HG03060 (cell line): Measurements from ENCODE around the gene ARRDC4.

Source experiments
- ATAC-seq: cut with Tn5 transposase; IDR thresholded peaks from one replicate; pipeline ENCODE4 v1.9.1; 2021; ENCODE audit warnings: low read depth, moderate number of reproducible peaks; ENCODE audit not compliant: unreplicated experiment

The ARRDC4 gene

GRCh38 chr15:97995192-97995591 lies 34.7 kb downstream of the ARRDC4 start:
- no peak for ATAC-seq

DNA sequence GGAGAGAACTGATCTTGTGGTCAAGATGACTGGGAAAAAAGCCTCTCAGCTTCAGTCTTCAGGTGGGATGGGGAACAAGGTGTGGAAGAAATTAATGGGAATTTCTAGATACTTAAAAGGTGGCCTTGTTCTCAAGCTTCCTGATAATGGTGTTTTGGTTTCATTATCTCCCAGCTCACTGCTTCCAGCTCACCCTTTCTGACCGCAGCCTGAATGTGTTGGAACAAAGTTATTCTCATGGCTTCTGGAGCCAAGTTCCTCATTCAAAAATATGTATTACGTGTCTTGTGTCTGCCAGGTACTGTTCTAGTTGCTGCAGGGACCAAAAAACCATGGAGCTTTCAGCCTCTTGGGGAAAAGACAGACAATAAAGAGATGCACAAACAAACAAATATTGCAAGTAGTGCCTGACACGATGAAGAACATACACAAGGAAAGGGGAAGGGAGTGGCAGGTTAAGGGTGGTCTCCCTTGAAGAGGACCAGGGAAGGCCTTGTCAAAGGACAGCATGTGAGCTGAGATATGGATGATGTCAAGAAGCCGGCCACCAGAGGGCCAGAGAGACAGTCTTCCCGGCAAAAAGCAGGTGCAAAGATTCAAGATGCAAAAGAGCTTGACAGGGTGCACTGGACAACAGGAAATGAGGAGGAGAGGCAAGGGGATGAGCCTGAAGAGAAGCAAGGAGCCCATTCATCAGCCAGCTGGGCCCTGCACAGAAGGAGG lies 35.5 kb downstream of the ARRDC4 start:
- ATAC-seq = no peak

GRCh38 chr15:97998307-97999071 lies 38.0 kb downstream of the ARRDC4 start:
- no peak for ATAC-seq

DNA sequence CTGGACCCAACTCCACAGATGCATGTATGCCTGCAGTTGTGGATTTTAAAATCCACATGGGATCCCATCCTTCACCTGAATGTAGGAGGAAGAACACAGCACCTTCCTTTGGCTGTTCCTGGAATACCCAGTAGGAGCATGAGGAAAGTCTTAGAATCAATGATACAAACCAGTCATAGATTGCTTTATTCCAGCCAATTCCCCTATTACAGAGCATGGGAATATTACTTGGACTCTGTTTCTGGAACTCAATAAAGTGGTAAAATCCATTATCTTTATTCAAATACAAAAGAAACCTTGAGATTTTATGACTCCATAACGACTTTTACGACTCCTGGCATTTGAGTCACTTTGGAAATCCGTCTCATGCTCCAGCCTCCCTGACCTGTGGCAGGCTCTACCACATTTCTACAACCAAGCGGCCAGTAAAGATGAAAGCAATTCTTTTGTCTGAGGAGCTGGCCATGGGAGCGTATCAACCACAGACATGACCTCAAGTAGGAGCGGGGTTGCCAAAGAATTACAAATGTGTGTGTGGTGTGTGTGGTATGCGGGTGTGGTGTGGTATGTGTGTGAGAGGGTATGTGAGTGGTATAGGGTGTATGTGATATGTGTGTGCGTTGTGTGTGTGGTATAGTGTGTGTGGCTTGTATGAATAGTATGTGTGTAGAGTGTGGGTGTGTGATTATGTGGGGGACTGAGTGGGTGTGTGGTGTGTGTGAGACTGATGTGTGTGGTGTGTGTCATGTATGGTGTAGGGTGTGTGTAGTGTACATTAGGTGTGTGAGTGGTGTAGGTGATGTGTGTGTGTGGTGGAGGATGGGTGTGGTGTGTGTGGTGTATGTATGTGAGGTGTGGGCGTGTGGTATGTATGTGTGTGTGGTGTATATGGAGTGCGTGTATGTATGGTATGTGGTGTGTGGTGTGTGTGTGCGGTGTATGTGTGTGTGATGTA lies 40.0 kb downstream of the ARRDC4 start:
- no peak for ATAC-seq

DNA sequence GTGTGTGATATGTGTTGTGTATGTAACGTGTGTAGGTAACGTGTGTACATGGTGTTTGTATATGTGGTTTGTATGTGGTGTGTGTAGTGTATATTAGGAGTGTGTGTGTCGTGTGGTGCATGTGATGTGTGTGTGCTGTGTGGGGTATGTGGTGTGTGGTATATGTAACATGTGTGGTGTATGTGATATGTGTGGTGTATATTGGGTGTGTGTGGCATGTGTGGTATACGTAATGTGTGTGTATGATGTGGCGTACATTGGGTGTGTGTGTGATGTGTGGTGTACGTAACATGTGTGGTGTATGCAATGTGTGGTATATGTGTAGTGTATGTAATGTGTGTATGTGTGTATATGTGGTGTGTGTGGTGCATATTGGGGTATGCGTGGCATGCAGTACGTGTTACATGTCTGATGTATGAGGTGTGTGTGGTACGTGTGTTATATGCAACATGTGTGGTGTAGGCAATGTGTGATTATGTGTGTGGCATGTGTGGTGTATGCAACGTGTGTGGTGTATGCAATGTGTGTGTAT lies 41.2 kb downstream of the ARRDC4 start:
- no peak for ATAC-seq

DNA sequence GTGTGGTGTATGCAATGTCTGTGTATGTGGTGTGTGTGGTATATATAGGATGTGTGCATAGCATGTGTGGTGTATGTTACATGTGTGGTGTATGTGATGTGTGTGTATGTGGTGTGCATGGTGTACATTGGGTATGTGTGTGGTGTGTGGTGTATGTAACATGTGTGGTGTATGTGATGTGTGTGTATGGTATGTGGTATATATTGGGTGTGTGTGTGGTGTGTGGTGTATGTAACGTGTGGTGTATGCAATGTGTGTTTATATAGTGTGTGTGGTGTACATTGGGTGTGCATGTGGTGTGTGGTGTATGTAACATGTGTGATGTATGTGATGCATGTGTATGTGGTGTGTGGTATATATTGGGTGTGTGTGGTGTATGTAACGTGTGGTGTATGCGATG lies 41.9 kb downstream of the ARRDC4 start:
- ATAC-seq = no peak

DNA sequence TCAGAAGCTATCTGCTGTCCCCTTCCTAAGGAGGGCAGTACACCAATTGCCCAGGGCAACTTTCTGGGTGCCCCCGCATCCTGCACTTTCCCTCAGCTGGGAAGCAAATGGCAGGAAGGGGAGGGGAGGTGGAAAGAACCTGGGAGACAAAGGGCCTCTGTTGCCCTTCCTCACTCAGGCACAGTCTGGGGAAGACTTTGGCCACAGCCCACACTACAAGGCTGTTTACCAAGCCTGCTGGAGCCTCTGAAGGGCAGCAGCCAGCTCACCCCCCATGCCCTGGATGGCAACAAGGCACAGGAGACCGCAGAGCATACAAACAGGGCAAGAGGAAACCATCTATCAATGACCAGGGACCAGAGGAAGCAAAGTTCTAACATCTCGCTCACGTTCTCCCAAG lies 42.4 kb downstream of the ARRDC4 start:
- ATAC-seq = no peak

- ATAC-seq = no peak
Observed at GRCh38 chr15:98003518-98003917, 43.0 kb downstream of the ARRDC4 start.

- ATAC-seq = no peak
Observed at GRCh38 chr15:98003996-98004395, 43.5 kb downstream of the ARRDC4 start.

DNA sequence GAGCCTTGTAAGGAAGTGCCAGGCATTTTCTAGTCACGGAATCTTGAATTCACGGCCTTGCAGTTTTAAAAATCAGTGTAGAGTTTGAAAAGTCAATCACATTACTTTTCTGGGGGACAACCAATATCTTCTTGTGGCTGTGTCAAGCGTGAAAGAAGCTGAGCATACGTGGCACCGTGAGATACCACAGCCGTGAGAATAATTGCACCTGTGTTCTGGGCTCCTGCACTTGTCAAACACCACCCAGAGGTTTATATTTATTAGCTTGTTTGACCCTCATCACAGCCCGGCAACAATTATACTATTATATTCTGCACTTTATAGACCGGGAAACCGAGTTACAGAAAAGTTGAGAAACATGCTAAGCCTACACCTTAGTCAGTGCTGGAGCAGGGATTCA lies 45.2 kb downstream of the ARRDC4 start:
- ATAC-seq = no peak

GRCh38 chr15:98009169-98009568 lies 48.7 kb downstream of the ARRDC4 start:
- no peak for ATAC-seq

DNA sequence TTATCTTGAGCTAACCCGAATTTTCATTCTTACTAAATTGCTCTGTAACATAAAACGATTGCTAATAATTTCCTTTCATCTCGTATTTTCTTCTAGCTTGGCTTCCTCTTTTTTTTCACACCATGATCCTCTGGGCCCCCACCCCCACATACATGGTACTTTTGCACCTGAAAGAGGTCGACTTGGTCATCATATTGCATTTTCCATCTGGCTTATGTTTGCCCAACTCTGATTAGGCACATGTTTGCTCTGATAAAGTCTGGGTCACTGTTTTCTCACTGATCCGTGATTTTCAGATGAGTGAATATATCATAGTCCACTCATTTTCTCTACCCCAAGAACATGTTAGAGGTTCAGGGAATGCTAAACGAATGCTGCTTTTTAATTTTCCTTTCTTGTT lies 49.5 kb downstream of the ARRDC4 start:
- ATAC-seq = no peak

- no peak for ATAC-seq
Observed at GRCh38 chr15:98012354-98012753, 51.9 kb downstream of the ARRDC4 start.

GRCh38 chr15:98013631-98014030 lies 53.1 kb downstream of the ARRDC4 start:
- ATAC-seq = no peak

DNA sequence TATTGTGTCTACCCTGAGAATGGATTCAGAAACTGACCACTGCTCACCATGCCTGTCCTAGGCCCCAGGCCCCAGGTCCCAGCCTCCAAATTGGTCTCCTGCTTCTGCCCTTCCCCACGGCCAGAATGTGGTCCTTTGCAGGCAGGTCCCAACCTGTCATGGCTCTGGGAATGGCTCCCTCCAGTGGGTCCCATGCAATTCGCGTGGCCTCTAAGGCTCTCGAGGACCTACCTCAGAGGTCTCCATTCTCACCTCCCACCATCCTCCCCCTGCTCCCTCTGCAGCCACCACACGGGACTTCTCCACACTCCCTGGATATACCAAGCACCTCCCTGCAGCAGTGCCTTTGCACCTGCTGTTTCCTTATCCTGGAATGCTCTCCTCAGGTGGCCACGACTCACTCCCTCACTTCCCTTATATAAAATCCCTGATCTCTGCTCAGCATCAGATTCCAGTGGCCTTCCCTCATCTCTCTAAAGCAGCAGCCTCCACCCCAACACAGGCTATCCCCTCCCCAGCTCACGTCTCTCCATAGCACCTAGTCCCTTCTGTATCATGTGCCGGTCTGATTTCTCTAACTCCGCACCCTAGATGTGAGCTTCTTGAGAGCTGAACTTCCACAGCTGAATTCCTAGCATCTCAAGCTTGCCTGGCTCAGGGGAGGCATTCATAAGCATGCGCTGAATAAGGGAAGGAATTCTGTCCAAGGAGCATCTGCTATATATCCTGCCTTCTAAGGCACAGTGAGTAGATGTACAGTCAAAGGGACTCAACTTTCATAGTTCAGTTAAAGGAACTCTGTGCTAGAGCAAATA lies 56.9 kb downstream of the ARRDC4 start:
- no peak for ATAC-seq

DNA sequence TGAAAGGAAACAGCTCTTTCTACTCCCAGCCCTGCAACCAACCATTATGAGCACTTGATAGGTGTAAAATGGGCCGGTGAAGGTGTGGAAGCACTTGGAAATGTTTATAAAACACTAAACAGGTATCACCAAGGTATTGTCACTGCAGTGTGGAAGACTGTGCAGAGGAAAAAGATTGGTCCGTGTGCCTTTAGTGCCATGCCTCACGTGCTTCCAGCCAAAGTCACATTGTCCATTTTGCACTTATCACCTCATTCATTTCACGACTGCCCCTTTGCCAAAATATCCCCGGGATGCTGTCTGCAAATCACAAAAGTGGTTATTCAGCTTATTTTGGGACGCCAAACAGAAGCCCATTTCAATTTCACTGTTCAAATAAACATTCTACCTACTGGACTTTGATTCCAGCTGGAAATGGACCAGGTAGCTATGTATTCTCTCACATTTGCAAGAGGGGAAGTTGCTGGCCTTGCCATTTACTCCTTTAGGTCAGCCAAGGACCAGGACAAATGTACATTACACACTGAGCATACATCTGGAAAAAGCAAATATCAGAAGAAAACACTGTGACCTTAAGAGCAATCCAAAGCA lies 58.4 kb downstream of the ARRDC4 start:
- no peak for ATAC-seq
